ENCODE data around the gene GRIA1.

Gene GRIA1

DNA sequence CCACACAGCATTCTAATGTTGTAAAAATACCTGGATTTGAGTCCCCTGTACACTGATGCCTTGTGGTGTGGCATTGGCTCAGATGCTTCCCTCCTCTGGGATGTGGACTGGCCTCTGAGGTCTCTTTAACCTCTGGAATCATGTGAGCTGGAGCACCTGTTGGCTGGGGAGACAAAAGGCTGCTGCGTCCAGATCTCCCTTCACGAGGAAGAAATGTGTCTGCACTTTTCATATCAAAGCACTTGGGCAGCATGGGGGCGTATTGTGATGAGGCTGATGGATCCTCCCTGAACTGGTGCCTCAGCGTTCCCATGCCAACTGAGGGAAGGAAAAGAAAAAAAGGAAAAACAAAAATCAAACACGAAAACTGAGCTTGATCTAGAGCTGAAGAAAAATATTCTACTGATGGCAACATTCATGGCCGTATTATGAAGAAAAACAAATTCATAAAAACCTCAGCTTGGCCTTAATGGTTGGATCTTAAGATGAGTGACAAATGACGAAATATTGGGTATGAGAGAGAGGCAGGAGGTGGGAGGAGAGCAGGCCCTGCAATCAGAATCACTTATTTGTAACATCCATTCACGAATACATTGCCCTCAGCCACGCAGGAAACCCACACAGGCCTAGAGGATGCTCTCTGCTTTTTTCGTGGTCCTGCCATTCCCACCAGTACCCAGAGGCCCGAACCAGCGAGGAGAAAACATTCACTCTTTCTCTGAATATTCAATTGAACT lies 26.2 kb downstream of the GRIA1 start:
- Mint-ChIP-seq H3K27me3 (no peaks in the 10 kb centered on the region), H3K9me3 (no peaks in the 10 kb centered on the region), H3K27ac (no peak overlapping the region), H3K4me3 (no peak overlapping the region), H3K36me3 (no peaks in the 10 kb centered on the region), H3K4me1 (no peaks in the 10 kb centered on the region)
- ATAC-seq (ENCODE audit: low read depth): no peak
- no peak for DNase-seq (ENCODE audit: low spot score in 2 of 2)

DNA sequence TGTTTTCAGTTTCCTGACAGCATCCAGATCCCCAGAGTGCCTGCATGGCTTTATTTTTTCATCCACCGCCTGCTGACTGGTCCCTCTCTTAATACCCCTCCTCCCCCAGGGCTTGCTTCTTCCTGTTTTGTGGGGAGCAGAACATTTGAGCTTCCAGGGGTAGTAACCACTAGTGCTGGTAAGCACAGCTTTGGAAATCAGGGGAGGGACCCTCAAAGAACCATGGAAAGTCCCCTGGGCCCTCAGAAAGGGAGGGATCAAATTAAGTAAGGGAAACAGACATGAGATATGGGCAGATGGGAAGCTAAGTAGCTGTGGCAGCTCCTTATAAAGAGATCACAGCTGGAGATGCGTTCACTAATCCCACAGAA lies 26.8 kb downstream of the GRIA1 start:
- no peaks in the 10 kb centered on the region for H3K9me3 Mint-ChIP-seq
- ATAC-seq (ENCODE audit: low read depth): no peak
- no peaks in the 10 kb centered on the region for H3K27me3 Mint-ChIP-seq
- H3K27ac Mint-ChIP-seq: no peak overlapping the region
- no peak for DNase-seq (ENCODE audit: low spot score in 2 of 2)
- no peaks in the 10 kb centered on the region for H3K4me1 Mint-ChIP-seq
- H3K36me3 Mint-ChIP-seq: no peaks in the 10 kb centered on the region
- no peak overlapping the region for H3K4me3 Mint-ChIP-seq

DNA sequence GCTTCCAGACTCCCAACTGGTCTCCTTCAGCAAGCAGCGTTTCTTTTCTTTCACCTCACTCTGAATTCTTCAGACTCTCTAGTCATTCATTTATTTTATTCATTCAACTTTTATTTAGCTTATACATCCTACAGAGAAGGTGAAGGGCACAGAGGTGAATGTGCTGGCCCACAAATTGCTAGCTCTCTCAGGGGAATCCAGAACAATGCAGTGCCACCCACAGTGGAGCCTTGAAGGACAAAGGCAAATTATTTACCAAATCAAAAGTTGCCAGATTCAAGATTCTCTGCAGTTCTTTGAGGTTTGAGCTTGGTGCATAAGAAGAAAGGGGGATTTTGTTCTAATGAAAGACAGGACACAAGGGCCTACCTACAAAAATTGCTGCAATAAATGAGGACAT lies 29.7 kb downstream of the GRIA1 start:
- H3K4me1 Mint-ChIP-seq: no peaks in the 10 kb centered on the region
- H3K27ac Mint-ChIP-seq: no peak overlapping the region
- no peak overlapping the region for H3K4me3 Mint-ChIP-seq
- DNase-seq (ENCODE audit: low spot score in 2 of 2) (no peak), ATAC-seq (ENCODE audit: low read depth) (no peak)
- no peaks in the 10 kb centered on the region for H3K27me3 Mint-ChIP-seq
- no peaks in the 10 kb centered on the region for H3K36me3 Mint-ChIP-seq
- no peaks in the 10 kb centered on the region for H3K9me3 Mint-ChIP-seq

- no peaks in the 10 kb centered on the region for H3K4me1 Mint-ChIP-seq
Observed at GRCh38 chr5:153520952-153521351, 30.5 kb downstream of the GRIA1 start.

DNA sequence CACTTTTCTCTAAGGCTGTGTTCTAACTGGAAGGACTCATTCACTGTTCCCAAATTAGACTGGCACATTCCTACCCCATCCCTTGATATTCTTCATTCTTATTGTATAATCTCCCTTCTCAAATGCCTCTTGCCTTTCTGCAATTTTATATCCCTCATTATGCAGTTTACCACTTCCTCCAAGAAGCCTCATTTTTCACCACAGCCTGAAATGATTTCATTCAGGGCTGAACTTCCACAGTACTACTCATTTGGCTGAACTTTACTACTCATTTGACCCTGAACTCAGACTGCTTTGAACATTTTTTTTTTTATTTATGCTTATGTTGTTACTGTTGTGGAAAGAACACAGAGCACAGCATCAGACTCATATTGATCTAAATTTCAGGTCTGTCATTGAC lies 32.7 kb downstream of the GRIA1 start:
- ATAC-seq (ENCODE audit: low read depth): no peak
- H3K4me1 Mint-ChIP-seq: no peaks in the 10 kb centered on the region
- H3K4me3 Mint-ChIP-seq: no peak overlapping the region
- DNase-seq (ENCODE audit: low spot score in 2 of 2): no peak
- H3K9me3 Mint-ChIP-seq: no peaks in the 10 kb centered on the region
- no peaks in the 10 kb centered on the region for H3K36me3 Mint-ChIP-seq
- H3K27ac Mint-ChIP-seq: no peak overlapping the region
- no peaks in the 10 kb centered on the region for H3K27me3 Mint-ChIP-seq

More at GRCh38 chr5:153520952-153521351, 30.5 kb downstream of the GRIA1 start:
- H3K27me3 Mint-ChIP-seq: no peaks in the 10 kb centered on the region
- no peak for ATAC-seq (ENCODE audit: low read depth)
- H3K27ac Mint-ChIP-seq: no peak overlapping the region
- no peaks in the 10 kb centered on the region for H3K9me3 Mint-ChIP-seq
- no peak overlapping the region for H3K4me3 Mint-ChIP-seq
- no peak for DNase-seq (ENCODE audit: low spot score in 2 of 2)
- no peaks in the 10 kb centered on the region for H3K36me3 Mint-ChIP-seq

DNA sequence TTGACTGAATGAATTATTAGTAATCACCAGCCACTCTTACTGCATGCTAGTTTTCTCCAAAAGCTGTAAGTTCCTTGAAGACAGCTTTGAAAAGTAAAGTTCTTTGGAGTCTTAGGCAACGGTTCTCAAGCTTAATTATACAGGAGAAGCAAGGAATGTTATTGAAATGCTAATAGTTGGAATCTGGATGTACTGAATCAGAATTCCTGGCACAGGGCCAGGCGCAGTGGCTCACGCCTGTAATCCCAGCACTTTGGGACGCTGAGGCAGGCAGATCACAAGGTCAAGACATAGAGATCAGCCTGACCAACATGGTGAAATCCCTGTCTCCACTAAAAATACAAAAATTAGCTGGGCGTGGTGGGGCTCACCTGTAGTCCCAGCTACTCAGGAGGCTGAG lies 33.4 kb downstream of the GRIA1 start:
- Mint-ChIP-seq H3K27ac (no peak overlapping the region), H3K4me3 (no peak overlapping the region), H3K4me1 (no peaks in the 10 kb centered on the region), H3K36me3 (no peaks in the 10 kb centered on the region), H3K9me3 (no peaks in the 10 kb centered on the region), H3K27me3 (no peaks in the 10 kb centered on the region)
- ATAC-seq (ENCODE audit: low read depth) (no peak), DNase-seq (ENCODE audit: low spot score in 2 of 2) (no peak)

GRCh38 chr5:153525536-153525935 lies 35.1 kb downstream of the GRIA1 start:
- H3K9me3 Mint-ChIP-seq: no peaks in the 10 kb centered on the region
- no peak overlapping the region for H3K4me3 Mint-ChIP-seq
- no peak overlapping the region for H3K27ac Mint-ChIP-seq
- DNase-seq (ENCODE audit: low spot score in 2 of 2) (no peak), ATAC-seq (ENCODE audit: low read depth) (no peak)
- no peaks in the 10 kb centered on the region for H3K4me1 Mint-ChIP-seq
- H3K27me3 Mint-ChIP-seq: no peaks in the 10 kb centered on the region
- no peaks in the 10 kb centered on the region for H3K36me3 Mint-ChIP-seq

GRCh38 chr5:153530357-153531143 lies 40.1 kb downstream of the GRIA1 start:
- Mint-ChIP-seq H3K4me1 (no peaks in the 10 kb centered on the region), H3K9me3 (no peaks in the 10 kb centered on the region), H3K27me3 (no peaks in the 10 kb centered on the region), H3K36me3 (no peaks in the 10 kb centered on the region), H3K27ac (no peak overlapping the region), H3K4me3 (no peak overlapping the region)
- ATAC-seq (ENCODE audit: low read depth) (no peak), DNase-seq (ENCODE audit: low spot score in 2 of 2) (no peak)

- Mint-ChIP-seq H3K4me3 (no peak overlapping the region), H3K4me1 (no peaks in the 10 kb centered on the region), H3K36me3 (no peaks in the 10 kb centered on the region), H3K27ac (no peak overlapping the region), H3K9me3 (no peaks in the 10 kb centered on the region), H3K27me3 (no peaks in the 10 kb centered on the region)
- ATAC-seq (ENCODE audit: low read depth) (no peak), DNase-seq (ENCODE audit: low spot score in 2 of 2) (no peak)
Observed at GRCh38 chr5:153533546-153533945, 43.1 kb downstream of the GRIA1 start.

DNA sequence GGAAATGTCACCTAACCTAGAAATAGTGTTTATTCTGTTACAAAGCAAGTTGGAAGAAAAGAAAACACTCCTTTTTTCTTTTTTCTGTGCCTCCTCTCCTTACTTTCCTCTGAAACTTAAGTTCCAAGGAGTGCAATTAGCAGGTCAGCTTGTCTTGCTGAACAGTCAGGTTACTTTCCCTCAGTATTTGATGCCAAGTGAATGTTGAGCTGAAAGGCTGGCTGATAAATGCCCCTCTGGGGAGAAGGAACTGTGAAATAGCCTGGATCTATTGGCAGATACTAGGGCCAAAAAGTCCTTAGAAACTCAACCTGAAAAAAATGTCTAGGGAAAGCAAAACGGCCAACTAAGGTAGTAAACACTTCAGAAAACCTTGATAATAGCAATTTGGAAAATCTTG lies 43.6 kb downstream of the GRIA1 start:
- Mint-ChIP-seq H3K9me3 (no peaks in the 10 kb centered on the region), H3K27me3 (no peaks in the 10 kb centered on the region), H3K36me3 (no peaks in the 10 kb centered on the region), H3K4me1 (no peaks in the 10 kb centered on the region), H3K27ac (no peak overlapping the region), H3K4me3 (no peak overlapping the region)
- no peak for DNase-seq (ENCODE audit: low spot score in 2 of 2)
- ATAC-seq (ENCODE audit: low read depth): no peak

DNA sequence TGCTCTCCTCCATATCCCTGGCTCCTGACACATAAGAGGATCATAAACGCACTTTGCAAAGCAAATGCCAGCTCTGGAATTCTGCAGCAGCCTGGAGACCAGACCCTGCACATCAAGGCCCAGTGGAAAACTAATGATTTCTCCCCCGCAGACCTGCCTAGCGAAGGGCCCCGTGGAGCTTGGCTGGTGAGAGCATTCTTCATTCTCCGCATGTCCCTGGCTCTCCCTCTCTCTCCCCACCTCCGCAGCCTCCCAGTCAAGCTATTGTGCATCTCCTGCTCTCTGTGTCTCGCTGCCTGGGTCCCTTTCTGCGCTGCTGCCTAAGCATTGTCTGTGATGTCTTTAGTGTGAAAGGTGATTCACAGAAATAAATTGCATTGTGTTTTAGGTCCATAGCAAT lies 46.7 kb downstream of the GRIA1 start:
- no peak for ATAC-seq (ENCODE audit: low read depth)
- Mint-ChIP-seq H3K4me3 (no peak overlapping the region), H3K27me3 (no peaks in the 10 kb centered on the region), H3K36me3 (no peaks in the 10 kb centered on the region), H3K9me3 (no peaks in the 10 kb centered on the region), H3K27ac (no peak overlapping the region), H3K4me1 (no peaks in the 10 kb centered on the region)
- no peak for DNase-seq (ENCODE audit: low spot score in 2 of 2)

DNA sequence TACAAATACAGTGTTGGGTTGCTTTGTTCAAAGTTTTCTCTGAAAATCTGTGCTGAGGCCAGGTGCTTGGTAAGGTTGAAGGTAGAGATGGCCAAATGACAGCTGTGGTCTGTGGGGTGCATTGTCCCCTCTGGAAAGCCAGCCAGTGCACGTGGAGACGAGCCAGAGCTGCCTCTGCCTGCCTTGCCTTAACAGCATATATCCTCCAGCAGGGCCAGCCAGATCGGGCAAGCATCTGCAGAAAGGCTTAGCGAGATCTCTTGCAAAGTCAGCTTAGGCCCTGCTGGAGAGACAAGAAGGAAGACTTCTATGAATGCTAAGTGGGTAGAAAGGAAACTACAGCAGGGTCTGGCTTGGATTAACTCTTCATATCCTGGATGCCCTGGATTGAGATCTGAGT lies 49.5 kb downstream of the GRIA1 start:
- ATAC-seq (ENCODE audit: low read depth): no peak
- no peak overlapping the region for H3K4me3 Mint-ChIP-seq
- H3K36me3 Mint-ChIP-seq: no peaks in the 10 kb centered on the region
- no peak overlapping the region for H3K27ac Mint-ChIP-seq
- no peak for DNase-seq (ENCODE audit: low spot score in 2 of 2)
- peaks cover 2% of the 10 kb centered on the region for H3K9me3 Mint-ChIP-seq
- H3K27me3 Mint-ChIP-seq: no peaks in the 10 kb centered on the region
- H3K4me1 Mint-ChIP-seq: no peaks in the 10 kb centered on the region

DNA sequence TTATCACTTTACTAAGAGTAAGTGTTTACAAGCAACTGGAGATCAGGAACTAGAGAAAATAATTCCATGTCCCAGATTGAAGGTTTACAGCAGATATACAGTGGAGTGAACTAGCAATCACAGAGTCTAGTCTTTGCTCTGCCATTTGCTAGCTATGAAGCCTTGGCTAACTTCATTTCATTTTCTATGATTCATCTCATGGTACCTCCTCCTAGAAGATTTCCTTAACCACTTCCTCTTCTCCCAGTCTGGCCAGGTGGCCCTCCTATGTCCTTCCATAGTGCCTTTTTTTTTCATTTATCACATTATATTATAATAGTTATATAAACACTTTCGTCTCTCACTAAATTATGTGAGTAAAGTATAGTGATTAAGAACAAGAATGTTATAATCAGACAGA lies 52.1 kb downstream of the GRIA1 start:
- Mint-ChIP-seq H3K27me3 (no peaks in the 10 kb centered on the region), H3K9me3 (peaks cover 2% of the 10 kb centered on the region), H3K27ac (no peak overlapping the region), H3K36me3 (no peaks in the 10 kb centered on the region), H3K4me3 (no peak overlapping the region), H3K4me1 (no peaks in the 10 kb centered on the region)
- ATAC-seq (ENCODE audit: low read depth): no peak
- no peak for DNase-seq (ENCODE audit: low spot score in 2 of 2)

- H3K27ac Mint-ChIP-seq: no peak overlapping the region
- no peaks in the 10 kb centered on the region for H3K36me3 Mint-ChIP-seq
- H3K4me3 Mint-ChIP-seq: no peak overlapping the region
- ATAC-seq (ENCODE audit: low read depth) (no peak), DNase-seq (ENCODE audit: low spot score in 2 of 2) (no peak)
- no peaks in the 10 kb centered on the region for H3K4me1 Mint-ChIP-seq
- H3K9me3 Mint-ChIP-seq: peaks cover 2% of the 10 kb centered on the region
- no peaks in the 10 kb centered on the region for H3K27me3 Mint-ChIP-seq
Observed at GRCh38 chr5:153543288-153543687, 52.8 kb downstream of the GRIA1 start.

DNA sequence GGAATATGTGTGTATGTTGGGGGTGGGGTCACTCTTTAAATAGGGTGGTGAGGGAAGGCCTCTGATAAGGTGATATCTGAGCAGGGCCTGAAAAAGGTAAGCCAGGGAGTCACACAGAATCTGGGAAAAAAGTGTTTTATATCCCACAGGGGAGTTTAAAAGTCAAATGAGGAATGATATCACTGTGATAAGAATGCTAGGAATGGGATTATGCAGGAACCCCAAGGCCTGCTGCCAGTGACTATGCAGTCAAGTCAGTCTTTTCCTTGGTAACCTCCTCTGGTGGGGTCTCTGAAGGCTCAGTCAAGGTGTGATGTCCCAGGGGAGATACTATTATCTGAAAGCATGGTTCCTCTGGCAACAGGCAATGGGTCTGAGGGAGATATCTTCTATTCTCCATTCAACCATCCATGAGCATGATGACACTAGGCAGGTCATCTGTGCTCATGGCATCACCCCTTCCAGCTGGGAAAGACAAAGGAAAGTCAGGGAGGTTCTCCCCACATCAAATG lies 53.5 kb downstream of the GRIA1 start:
- H3K9me3 Mint-ChIP-seq: peaks cover 2% of the 10 kb centered on the region
- no peak overlapping the region for H3K4me3 Mint-ChIP-seq
- no peaks in the 10 kb centered on the region for H3K36me3 Mint-ChIP-seq
- H3K4me1 Mint-ChIP-seq: no peaks in the 10 kb centered on the region
- no peaks in the 10 kb centered on the region for H3K27me3 Mint-ChIP-seq
- ATAC-seq (ENCODE audit: low read depth): no peak
- no peak overlapping the region for H3K27ac Mint-ChIP-seq
- DNase-seq (ENCODE audit: low spot score in 2 of 2): no peak
